H9 (cell line): Measurements from ENCODE around the gene KIF26B. TPM values are rescaled to one million over a fixed set of nuclear protein-coding genes. Genes with fewer than 3 reads are reported as not detected.
A peak's percentile ranks its signal among the peaks of the same experiment; 100 is the strongest.

ENCODE experiments used
- DNase-seq: peaks from one replicate; pipeline ENCODE4 v3.0.0-alpha.2; 2017
- H2AFZ ChIP-seq: one replicate; pipeline ENCODE4 v1.6.1; 2013; ENCODE audit warnings: mild to moderate bottlenecking, low read length, control low read depth, moderate library complexity
- H2AK5ac ChIP-seq: 2 replicates; pipeline ENCODE4 v1.6.1; 2013; ENCODE audit warnings: low read length, control low read depth, mixed read lengths; ENCODE audit not compliant: insufficient read length
- H2BK120ac ChIP-seq: one replicate; pipeline ENCODE4 v1.6.1; 2013; ENCODE audit warnings: low read depth, mild to moderate bottlenecking, low read length, control low read depth, inconsistent platforms; ENCODE audit not compliant: poor library complexity, severe bottlenecking
- H2BK12ac ChIP-seq: 2 replicates; pipeline ENCODE4 v1.6.1; 2013; ENCODE audit warnings: low read length, control low read depth, mixed read lengths, low read depth; ENCODE audit not compliant: insufficient read length
- H2BK15ac ChIP-seq: 2 replicates; pipeline ENCODE4 v1.6.1; 2013; ENCODE audit warnings: low read depth, low read length, control low read depth
- H2BK20ac ChIP-seq: one replicate; pipeline ENCODE4 v1.6.1; 2013; ENCODE audit warnings: low read depth, mild to moderate bottlenecking, low read length, control low read depth, inconsistent platforms; ENCODE audit not compliant: poor library complexity, severe bottlenecking
- H2BK5ac ChIP-seq: 2 replicates; pipeline ENCODE4 v1.6.1; 2013; ENCODE audit warnings: low read length, control low read depth, mixed read lengths; ENCODE audit not compliant: insufficient read length
- H3K14ac ChIP-seq: 2 replicates; pipeline ENCODE4 v1.6.1; 2013; ENCODE audit warnings: low read length, control low read depth; ENCODE audit not compliant: insufficient read depth
- H3K18ac ChIP-seq: 2 replicates; pipeline ENCODE4 v1.6.1; 2013; ENCODE audit warnings: low read depth, mild to moderate bottlenecking, mixed read lengths, low read length, control low read depth; ENCODE audit not compliant: insufficient read length
- H3K23ac ChIP-seq: 2 replicates; pipeline ENCODE4 v1.6.1; 2013; ENCODE audit warnings: low read length, control low read depth, mixed read lengths, low read depth; ENCODE audit not compliant: insufficient read length
- H3K23me2 ChIP-seq: 2 replicates; pipeline ENCODE4 v1.6.1; 2013; ENCODE audit warnings: low read depth, mild to moderate bottlenecking, mixed read lengths, low read length, control low read depth; ENCODE audit not compliant: insufficient read length, poor library complexity, severe bottlenecking
- H3K27ac ChIP-seq: 2 replicates; pipeline ENCODE4 v1.5.1; 2013; ENCODE audit warnings: low read length, control low read depth, mixed read lengths, low read depth; ENCODE audit not compliant: insufficient read length
- H3K27me3 ChIP-seq: 2 replicates; pipeline ENCODE4 v1.6.1; 2013; ENCODE audit warnings: low read length, control low read depth, inconsistent platforms; ENCODE audit not compliant: insufficient read depth
- H3K4ac ChIP-seq: 2 replicates; pipeline ENCODE4 v1.6.1; 2013; ENCODE audit warnings: low read depth, mild to moderate bottlenecking, control low read depth, inconsistent platforms, low read length, moderate library complexity
- H3K4me1 ChIP-seq: 2 replicates; pipeline ENCODE4 v1.6.1; 2013; ENCODE audit warnings: low read length, control low read depth, inconsistent platforms; ENCODE audit not compliant: insufficient read depth
- H3K4me2 ChIP-seq: 2 replicates; pipeline ENCODE4 v1.6.1; 2013; ENCODE audit warnings: low read length, control low read depth, mixed read lengths; ENCODE audit not compliant: insufficient read length, insufficient read depth
- H3K56ac ChIP-seq: 2 replicates; pipeline ENCODE4 v1.6.1; 2013; ENCODE audit warnings: low read depth, mild to moderate bottlenecking, mixed read lengths, low read length, control low read depth; ENCODE audit not compliant: insufficient read length
- H3K79me1 ChIP-seq: 2 replicates; pipeline ENCODE4 v1.6.1; 2013; ENCODE audit warnings: low read depth, mild to moderate bottlenecking, moderate library complexity, low read length, control low read depth, inconsistent platforms; ENCODE audit not compliant: insufficient read depth, poor library complexity, severe bottlenecking
- H3K79me2 ChIP-seq: 2 replicates; pipeline ENCODE4 v1.6.1; 2013; ENCODE audit warnings: low read length, control low read depth, inconsistent platforms; ENCODE audit not compliant: insufficient read depth
- H3K9ac ChIP-seq: 2 replicates; pipeline ENCODE4 v1.6.1; 2013; ENCODE audit warnings: low read length, control low read depth, mixed read lengths; ENCODE audit not compliant: insufficient read length; ENCODE audit errors: extremely low read depth
- H3K9me3 ChIP-seq: one replicate; pipeline ENCODE4 v1.6.1; 2013; ENCODE audit warnings: low read depth, low read length, inconsistent platforms; ENCODE audit not compliant: control insufficient read depth
- H3T11ph ChIP-seq: one replicate; pipeline ENCODE4 v1.6.1; 2013; ENCODE audit warnings: mild to moderate bottlenecking, low read length, control low read depth, inconsistent platforms
- H4K20me1 ChIP-seq: one replicate; pipeline ENCODE4 v1.6.1; 2013; ENCODE audit not compliant: control insufficient read depth, insufficient read length, insufficient read depth
- H4K5ac ChIP-seq: 2 replicates; pipeline ENCODE4 v1.6.1; 2013; ENCODE audit warnings: low read depth, mild to moderate bottlenecking, mixed read lengths, low read length, control low read depth; ENCODE audit not compliant: insufficient read length
- H4K8ac ChIP-seq: replicated peaks from 2 replicates; pipeline ENCODE4 v1.6.1; 2013; ENCODE audit warnings: low read length, control low read depth, mixed read lengths, low read depth; ENCODE audit not compliant: insufficient read length
- H4K91ac ChIP-seq: 2 replicates; pipeline ENCODE4 v1.6.1; 2013; ENCODE audit warnings: low read depth, mild to moderate bottlenecking, moderate library complexity, mixed read lengths, low read length, control low read depth; ENCODE audit not compliant: insufficient read length
- H3K27ac Mint-ChIP-seq, 3 experiments: 2 replicates in 2 of 3; 3 replicates in 1 of 3; pipeline ENCODE4 v1.8.0; 2020 to 2021; ENCODE audit warnings: mixed read lengths in 3 of 3, mild to moderate bottlenecking in 1 of 3, moderate library complexity in 1 of 3
- H3K27me3 Mint-ChIP-seq: 2 replicates; pipeline ENCODE4 v1.8.0; 2021; ENCODE audit warnings: low read depth, mild to moderate bottlenecking, moderate library complexity, mixed read lengths
- H3K36me3 Mint-ChIP-seq, 3 experiments: 2 replicates in 2 of 3; 3 replicates in 1 of 3; pipeline ENCODE4 v1.8.0; 2020 to 2021; ENCODE audit warnings: low read depth in 3 of 3, mixed read lengths in 3 of 3; ENCODE audit not compliant: insufficient read depth in 1 of 3
- H3K4me1 Mint-ChIP-seq, 2 experiments: 2 replicates each; pipeline ENCODE4 v1.8.0; 2020; ENCODE audit warnings: mixed read lengths in 2 of 2
- H3K4me3 Mint-ChIP-seq, 2 experiments: 2 replicates in 1 of 2; 3 replicates in 1 of 2; pipeline ENCODE4 v1.8.0; 2020 to 2021; ENCODE audit warnings: mild to moderate bottlenecking in 2 of 2, mixed read lengths in 2 of 2, moderate library complexity in 1 of 2
- H3K9me3 Mint-ChIP-seq, 2 experiments: 2 replicates in 1 of 2; 3 replicates in 1 of 2; pipeline ENCODE4 v1.8.0; 2020; ENCODE audit warnings: mild to moderate bottlenecking in 2 of 2, mixed read lengths in 2 of 2, moderate library complexity in 1 of 2
- WGBS: extraction: QIAGEN DNeasy Blood & Tissue Kit; methylation state at CpG from one replicate; pipeline ENCODE4 v1.1.7; 2013; ENCODE audit warnings: missing lambda C conversion rate, low lambda C conversion rate, mixed read lengths; ENCODE audit not compliant: insufficient read length; ENCODE audit errors: extremely low coverage; 5-methylcytosine and 5-hydroxymethylcytosine counted together
- total RNA-seq: library from RNA; stranded (reverse); gene quantifications from 2 replicates; pipeline ENCODE4 v1.2.1, GENCODE V29; 2021
- TF ChIP-seq, protein P1 (sequence below): fragments of 200-600 bp; sonication (generic); conservative IDR thresholded peaks from 3 replicates; pipeline ENCODE4 v1.8.0; 2021; ENCODE audit warnings: antibody characterized with exemption, mild to moderate bottlenecking

The KIF26B gene
- total RNA-seq, 1 experiment from 2014 or later: 0.13 TPM

DNA sequence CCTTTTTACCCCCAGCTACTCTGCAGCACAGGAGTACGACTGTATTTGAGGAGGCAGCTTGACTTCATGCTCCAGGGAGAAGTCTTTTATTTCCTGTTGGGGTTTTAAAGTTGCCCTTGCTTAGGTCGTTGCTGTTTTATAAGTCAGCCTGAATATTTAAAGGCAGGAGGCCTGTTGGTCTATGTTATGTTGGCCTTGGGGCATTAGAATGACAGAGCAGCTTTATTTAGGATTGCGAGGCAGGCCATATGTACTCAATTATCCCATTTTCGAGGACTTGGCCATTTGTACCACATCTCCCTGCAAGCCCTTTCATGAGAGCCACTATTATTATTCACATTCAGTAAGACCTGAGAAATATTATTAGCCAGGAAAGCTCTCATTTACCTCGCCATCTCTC is 47.0 kb downstream of the KIF26B start:
- Histone ChIP-seq H3K18ac (no peak overlapping the region), H3K4me2 (no peak overlapping the region), H3K4ac (no peak overlapping the region), H3K27ac (no peak overlapping the region), H2BK20ac (no peak overlapping the region), H3K23me2 (no peaks in the 10 kb centered on the region), H3K14ac (no peak overlapping the region), H3T11ph (no peak overlapping the region), H3K4me1 (peaks cover 4% of the 10 kb centered on the region; the same call in 1 of the 2 replicates), H2BK120ac (no peak overlapping the region), H3K79me2 (no peaks in the 10 kb centered on the region), H4K8ac (no peak overlapping the region), H3K27me3 (no peaks in the 10 kb centered on the region), H2BK12ac (no peak overlapping the region), H3K79me1 (no peaks in the 10 kb centered on the region), H3K56ac (no peak overlapping the region), H4K5ac (no peak overlapping the region), H2AFZ (no peak overlapping the region), H4K91ac (no peak overlapping the region), H3K23ac (no peak overlapping the region), H3K9me3 (peaks cover 2% of the 10 kb centered on the region), H2BK15ac (no peak overlapping the region), H4K20me1 (no peaks in the 10 kb centered on the region), H2AK5ac (no peak overlapping the region), H2BK5ac (no peak overlapping the region), H3K9ac (no peak overlapping the region)
- Mint-ChIP-seq H3K36me3 (peaks cover 6 to 8% (median 7%) of the 10 kb centered on the region in 3 experiments), H3K4me3 (no peak overlapping the region), H3K27me3 (no peaks in the 10 kb centered on the region), H3K9me3 (peaks cover 8 to 11% of the 10 kb centered on the region in 2 experiments), H3K4me1 (peaks cover 25 to 48% of the 10 kb centered on the region in 2 experiments), H3K27ac (peak overlapping the region in 1 of 3 experiments; percentile 45; a peak in 1 of 7 replicates)
- TF ChIP-seq, protein P1, sequence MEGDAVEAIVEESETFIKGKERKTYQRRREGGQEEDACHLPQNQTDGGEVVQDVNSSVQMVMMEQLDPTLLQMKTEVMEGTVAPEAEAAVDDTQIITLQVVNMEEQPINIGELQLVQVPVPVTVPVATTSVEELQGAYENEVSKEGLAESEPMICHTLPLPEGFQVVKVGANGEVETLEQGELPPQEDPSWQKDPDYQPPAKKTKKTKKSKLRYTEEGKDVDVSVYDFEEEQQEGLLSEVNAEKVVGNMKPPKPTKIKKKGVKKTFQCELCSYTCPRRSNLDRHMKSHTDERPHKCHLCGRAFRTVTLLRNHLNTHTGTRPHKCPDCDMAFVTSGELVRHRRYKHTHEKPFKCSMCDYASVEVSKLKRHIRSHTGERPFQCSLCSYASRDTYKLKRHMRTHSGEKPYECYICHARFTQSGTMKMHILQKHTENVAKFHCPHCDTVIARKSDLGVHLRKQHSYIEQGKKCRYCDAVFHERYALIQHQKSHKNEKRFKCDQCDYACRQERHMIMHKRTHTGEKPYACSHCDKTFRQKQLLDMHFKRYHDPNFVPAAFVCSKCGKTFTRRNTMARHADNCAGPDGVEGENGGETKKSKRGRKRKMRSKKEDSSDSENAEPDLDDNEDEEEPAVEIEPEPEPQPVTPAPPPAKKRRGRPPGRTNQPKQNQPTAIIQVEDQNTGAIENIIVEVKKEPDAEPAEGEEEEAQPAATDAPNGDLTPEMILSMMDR: no peak
- WGBS: no CpG with 5 or more reads among the region's 5 CpGs
- no peak for DNase-seq
